ENCODE results near the gene FAM110D.
A peak's percentile ranks its signal among the peaks of the same experiment; 100 is the strongest.

Gene FAM110D

DNA sequence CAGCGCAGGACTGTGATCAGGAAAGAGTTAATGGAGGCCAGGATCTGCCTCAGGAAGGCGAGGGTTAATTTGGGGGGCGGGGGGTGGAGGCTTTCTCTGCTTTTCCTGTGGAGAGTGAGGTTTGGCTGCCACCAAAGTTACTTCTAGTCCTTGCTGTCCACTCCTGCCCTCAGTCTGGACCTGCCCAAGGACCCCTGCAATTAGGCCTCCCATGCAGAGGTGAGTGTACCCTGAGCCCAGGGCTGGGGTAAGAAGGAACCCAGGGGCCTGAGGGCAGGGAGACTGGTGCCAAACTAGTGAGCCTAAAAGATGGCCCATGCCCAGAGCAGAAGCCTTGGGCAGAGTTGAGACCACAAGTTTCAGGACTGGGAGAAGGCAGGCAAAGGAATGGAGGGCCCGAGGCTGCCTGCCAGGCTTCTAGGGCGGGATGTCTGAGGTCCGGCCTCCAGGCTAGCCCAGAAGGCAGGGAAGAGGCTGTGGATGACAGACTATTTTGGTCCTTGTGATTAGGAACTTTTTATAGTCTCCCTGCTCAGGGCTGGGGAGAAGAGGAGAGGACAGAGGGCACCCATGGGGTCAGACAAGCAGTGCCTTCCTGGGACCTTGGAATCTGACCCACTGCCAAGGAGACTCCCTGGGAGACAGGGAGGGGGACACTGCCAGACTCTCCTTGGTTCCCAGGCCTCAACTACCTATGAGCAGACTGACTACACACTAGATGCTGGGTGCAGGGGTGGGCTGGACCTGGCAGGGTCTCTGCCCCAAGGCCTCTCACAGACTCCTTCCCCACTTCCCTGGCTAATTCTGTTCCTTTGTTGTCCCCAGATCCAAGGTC lies at the start of gene FAM110D:
TSS of gene FAM110D (plus strand) at position 172 of the 835 bp plus-strand sequence. CDS start 2,213 bp downstream, outside the sequence.
- DNase-seq = no peak

DNA sequence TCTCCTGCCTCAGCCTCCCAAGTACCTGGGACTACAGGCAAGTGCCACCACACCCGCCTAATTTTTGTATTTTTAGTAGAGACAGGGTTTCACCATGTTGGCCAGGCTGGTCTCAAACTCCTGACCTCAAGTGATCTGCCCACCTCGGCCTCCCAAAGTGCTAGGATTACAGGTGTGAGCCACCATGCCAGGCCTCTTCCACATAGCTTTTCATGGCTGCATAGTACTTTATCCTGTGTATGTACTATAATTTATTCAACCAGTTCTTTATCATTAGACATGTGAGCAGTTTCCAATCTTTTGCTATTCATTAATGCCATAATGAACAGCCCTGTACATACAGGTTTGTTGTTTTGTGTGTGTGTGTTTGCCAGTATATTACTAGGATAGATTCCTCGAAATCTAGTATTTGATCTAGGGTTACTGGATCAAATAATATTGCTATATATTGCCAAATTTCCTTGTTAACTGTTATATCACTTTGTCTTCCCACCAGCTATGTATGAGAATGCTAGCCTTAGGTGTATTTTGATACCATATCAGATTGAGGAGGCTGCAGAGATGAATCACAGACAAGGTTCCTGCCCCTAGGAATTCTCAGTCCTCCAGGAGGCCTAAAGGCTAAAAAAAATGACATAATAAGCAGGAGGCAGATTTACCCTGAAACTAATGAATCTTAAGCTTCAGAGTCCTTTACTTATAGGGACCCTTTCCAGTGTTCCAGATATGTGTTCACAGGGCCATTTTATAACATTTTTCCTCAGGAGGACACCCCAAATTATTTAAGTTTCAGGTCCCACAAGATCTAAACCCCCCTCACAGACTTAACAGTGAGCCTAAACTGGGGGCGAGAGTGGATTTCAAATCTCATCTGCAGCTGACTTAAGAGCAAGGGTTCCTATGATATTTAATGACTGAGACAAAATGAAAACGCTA lies 49.4 kb upstream of the FAM110D start:
- no peak for DNase-seq

DNA sequence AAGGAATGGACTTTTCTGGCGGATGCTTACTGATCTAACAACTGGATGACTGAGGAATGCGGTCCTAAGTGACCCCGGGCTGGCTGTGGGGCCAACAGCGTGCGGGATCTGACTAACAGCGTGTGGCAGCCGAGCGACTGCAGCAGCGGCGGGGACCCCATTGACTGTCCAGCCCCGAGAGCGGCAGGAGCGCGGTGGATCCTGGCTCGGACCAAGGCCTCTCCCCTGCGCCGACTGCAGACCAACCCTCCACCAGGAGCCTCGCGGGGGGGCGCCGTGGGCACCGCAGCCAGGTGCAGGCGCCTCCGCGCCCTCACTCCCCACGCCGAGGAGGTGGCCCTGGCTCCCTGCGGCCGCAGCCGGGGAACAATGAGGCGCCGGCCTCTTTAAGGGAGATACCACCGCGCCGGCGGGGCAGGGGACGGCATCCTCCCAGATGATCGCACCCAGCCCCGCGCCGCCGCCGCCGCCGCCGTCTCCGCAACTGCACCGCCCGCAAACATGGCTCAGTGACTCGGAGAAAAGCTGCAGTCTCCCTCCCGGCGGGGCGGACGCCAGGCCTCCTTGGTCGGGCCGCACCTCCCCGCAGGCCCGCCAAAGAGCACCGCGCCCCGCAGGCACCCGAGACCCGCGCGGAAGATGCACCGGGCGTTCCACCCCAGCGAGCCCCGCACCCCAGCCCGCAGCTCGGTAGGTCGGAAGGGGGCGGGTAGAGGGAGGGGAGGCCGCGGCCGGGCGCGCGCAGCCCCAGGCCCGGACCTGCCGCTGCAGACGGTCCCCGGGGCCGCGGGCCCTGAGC lies 47.9 kb upstream of the FAM110D start:
- peak; percentile 80 for DNase-seq

DNA sequence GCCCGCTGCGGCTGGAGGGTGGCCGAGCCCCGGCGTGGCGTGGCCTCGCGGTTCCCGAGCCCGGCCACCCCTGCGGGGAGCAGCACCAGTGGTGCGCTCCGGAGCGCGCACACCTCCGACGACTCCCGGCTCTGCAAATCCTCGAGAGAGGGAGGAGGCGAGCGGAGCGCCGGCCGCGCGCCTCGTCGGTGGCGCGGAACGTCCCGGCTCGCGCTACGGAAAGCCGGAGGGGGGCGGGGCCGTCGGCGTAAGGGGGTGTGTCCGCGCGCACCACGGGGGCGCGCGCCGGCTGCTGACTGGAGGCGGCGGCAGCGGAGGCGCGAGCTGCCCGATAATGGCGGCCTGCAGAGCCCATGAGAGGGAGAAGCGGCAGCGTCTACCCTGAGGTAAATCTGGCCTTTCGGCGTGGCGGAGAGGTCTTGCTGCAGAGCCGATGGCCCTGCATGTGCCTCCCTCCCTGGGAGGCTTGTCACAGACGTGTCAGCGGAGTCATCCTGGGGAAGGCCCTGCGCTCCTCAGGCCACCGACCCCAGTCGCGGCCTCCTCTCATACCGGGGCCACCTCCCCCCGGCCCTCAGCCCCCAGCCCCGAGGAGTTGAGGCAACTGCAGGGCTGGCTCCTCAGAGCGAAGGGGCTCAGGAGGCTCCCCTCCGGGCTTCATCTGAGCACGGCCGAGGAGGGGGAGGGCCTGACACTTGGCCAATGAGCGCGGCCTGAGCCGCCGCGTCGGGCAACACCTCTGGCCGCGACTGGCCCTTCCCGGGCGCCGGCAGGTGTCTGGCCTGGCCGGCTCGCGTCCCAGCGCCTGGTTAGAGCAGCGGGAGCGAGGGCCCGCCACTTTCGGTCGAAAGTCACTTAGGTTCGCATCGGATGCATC lies 47.1 kb upstream of the FAM110D start, which contains the start of gene PDIK1L:
TSS of gene PDIK1L (plus strand) at position 295 of the 877 bp plus-strand sequence. CDS start 2,485 bp downstream, outside the sequence.
- peak; percentile 95 for DNase-seq

DNA sequence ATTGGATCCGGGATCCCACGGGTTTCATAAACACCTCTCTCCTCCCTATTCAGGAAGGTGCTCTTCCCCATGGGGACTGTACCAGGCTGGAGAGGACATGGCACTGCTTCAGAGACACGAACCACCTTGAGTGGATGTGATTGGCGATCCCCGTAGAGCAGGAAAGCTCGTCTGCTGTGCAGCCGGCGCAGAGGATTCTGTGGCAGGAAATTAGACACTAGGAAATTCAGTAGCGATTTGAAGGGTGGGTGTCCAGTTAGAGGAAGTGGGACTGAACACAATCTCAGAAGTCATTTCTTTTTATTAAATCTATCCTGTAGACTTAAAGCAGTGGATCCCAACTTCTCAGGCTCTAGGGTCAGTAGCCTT lies 46.5 kb upstream of the FAM110D start:
- DNase-seq = no peak

DNA sequence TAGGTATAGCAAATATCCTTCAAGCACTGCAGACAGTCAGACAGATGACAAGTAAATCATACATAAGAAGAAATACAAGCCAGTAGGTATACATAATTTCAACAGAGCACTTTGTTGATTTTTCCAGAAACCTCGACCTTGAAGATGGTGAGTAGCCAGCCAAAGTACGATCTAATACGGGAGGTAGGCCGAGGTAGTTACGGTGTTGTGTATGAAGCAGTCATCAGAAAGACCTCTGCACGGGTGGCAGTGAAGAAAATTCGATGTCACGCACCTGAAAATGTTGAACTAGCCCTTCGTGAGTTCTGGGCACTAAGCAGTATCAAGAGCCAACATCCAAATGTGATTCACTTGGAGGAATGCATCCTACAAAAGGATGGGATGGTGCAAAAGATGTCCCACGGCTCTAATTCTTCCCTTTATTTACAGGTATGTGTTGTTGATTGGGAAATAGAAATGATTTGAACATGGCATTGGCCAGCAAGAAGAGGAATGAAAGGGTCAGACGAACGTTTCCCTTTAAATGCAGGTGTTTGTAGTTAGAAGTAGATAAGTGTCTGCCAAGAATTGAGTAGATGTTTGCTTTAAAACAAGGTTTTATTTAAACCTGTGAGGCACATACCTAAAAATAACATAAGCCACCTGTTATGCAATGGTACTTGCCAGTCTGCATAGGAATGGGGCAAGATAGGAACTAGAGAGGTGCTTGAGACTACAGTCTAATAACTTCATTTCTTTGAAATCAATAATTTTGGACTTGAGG lies 44.5 kb upstream of the FAM110D start:
- no peak for DNase-seq

DNA sequence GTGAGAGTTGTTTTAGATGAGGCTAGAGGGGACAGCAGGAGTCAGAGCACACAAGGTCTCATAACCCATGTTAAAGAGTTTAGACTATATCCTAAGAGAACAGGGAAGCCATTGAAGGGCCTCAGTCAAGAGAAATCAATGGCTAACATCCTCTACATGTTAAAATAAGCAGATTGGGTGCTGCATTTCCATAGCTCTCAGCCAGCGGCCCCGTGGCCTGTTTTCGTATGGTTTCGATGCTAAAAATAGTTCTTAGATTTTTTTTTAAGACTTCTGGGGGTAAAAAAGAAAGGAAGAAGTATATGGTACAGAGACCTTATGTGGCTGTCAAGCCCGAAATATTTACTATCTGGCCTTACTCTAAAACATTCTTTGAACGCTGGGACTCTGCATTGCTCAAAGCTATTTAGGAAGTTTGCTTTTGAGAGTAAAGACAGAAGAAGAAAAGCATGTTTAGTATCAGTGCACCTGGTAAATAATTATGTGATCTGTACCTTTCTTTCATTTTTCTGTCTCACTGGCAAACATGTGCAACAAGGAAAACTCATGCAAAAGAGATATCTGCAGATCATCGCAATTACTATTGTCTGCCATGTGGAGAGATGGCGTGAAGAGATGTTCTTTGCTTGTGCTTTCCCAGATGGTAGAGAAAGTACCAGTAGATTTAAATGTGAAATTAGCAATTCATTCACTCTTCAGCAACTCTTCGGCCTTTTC lies 38.8 kb upstream of the FAM110D start:
- DNase-seq = no peak

DNA sequence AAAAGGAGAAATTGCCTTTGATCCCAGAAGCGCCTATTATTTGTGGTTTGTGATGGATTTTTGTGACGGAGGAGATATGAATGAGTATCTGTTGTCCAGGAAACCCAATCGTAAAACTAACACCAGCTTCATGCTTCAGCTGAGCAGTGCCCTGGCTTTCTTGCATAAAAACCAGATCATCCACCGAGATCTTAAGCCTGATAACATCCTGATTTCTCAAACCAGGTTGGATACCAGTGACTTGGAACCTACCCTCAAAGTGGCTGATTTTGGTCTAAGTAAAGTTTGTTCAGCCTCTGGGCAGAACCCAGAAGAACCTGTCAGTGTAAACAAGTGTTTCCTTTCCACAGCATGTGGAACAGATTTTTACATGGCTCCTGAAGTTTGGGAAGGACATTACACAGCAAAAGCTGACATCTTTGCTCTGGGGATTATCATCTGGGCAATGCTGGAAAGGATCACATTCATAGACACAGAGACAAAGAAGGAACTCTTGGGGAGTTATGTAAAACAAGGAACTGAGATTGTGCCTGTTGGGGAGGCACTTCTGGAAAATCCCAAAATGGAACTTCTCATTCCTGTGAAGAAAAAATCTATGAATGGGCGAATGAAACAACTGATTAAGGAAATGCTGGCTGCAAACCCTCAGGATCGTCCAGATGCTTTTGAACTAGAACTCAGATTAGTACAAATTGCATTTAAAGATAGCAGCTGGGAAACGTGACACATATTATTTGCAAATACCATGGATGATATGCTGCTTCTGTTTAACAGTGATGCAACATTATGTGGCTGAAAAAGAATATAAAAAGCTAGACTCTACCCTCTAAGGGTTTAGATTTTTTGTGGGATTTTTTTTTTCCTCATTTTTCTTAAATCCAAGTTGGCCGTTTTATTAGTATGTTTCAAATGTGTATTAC lies 36.8 kb upstream of the FAM110D start:
- no peak for DNase-seq

DNA sequence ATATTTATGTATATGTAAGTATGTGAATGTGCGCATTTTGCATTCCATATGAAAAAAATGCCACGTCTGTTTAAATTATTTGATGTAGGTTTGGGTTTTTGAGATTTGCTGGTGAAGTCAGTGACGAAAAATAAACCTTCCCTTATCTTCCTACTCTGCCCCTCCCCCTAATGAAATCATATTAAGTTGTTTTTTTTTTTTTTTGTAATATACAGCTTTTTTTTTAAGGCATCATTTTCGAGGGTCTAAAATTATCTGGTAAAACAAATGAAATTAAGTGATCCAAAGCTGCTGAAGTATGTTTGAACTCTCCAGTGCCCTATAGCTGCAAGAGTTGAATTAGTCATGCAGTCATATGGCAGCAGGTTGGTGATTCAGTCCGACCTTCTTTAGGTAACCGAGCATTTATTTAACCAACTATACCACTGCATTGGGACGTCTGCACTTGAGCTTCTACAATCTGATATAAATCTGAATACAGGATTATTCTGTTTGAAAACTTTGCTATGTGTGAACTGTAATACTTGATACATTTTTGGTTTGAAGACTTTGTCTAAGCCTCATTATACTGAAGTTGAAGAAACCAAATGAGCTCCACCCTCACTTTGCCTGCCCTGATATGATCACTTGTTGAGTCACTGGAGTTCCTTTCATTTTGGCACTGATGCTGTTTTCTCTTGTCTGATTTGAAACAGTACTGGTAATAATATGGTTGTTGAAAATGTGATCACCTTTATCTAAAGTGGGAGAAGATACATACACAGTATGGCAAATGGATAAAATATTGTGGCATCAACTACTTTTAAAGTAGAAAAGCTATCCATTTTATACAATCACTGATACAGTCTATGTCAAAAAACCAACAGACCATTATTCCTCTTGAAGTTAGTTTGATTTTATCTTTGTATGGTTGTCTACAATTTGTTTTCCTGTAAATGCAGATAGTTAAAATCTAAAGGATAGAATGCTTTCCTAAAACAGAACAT lies 35.6 kb upstream of the FAM110D start:
- DNase-seq = no peak

DNA sequence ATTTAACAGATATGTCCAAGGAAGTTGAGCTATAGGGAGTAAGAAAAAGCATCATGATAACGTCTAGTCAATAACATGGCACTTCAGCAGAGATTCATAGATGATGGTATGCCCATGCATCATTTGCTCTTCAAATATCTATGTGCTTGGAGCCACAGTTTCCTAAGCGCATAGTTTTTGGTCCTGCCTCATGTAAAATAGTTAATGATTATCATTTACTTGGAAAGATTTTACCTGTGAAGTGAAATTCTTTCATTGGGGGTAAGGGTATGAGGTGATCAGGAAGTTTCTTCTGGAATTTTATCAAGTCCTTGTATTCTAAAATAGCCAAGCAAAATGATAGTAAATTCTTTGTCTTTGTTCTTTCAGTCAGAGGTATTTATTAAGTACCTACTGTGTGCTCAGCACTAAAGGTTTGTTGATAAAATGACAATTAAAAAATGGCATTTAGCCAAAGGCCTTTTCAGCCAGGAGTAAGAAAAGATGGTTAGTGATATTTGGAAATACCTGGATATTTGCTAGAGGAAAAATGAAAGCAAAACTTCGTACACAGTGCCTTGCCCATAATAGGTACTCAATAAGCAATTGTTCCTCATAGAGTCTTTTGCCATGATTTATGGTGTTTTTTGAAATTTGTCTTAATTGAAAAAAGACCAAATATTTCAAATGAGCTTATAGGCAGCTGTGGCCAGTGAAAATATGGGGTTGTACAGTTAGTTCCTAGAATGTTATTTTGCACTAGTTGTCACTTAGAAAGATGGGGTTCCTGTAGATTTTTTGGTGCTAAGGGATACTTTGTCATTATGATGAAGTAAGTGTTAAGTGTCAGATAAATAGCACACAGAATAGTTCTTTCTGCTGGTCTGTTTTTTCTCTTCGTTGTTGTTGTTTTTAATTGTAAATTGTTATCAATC lies 34.2 kb upstream of the FAM110D start:
- DNase-seq = no peak

DNA sequence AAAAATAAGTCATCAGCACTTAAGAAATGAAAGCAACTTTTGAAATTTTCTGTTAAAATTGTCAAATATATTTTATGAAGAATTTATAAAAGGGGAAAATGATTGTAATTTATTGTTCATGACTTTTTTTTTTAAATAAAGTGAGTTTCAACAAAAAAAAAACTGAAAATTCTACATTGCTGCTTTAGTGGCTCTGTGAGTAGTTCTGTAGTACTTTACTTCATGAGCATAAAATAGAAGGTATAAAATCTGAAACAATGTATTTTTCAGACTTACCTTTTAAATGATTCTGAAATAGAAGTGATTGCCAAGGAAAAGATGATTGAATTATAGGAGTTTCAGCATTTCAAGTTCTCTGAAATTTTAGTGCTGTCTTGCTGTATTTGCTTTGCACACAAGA lies 33.5 kb upstream of the FAM110D start:
- DNase-seq = no peak

DNA sequence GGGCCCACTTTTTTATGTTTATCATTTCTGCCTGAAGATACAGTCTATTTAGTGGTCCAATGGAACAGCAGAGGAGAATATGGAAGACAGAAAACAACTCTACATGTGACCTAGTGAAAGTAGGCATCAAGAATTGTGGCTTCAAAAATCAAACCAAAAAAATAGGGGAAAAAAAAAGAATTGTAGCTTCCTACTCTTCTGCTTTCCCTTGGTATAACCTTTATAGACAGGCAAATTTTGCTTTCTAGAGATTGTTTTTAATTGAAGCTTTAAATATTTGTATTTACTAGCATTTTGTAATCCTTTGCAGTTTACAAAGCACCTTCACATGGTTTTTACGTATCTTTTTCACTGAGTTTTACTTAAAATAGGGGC lies 32.9 kb upstream of the FAM110D start:
- DNase-seq = no peak

DNA sequence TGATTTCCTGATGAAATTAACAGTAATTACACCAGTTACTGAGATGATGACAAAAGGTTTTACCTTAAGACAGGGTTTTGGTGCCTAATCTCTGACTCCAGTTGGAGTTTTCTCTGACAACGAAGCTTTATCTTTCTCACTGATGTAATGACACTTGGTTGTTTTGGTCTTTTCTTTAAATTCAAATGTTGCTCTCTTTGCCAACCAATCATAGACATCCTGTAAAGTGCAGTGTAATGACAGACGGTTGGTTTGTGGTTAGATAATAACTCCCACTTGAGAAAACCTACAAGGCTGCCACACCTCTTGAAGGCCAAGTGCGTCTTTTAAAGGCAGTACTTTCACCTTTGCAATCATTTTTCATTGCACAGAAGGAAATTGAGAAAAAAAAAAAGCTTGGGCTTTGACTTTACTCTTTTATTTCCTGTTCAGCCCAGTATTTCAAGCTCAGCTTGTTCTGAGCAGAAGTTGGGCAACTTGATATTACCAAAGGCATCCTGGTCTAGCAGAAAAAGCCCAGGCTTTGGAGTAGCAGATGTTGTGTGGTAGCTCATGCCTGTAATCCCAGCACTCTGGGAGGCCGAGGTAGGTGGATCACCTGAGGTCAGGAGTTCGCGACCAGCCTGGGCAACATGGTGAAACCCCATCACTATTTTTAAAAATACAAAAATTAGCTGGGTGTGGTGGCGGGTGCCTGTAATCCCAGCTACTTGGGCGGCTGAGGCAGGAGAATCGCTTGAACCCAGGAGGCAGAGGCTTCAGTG lies 32.4 kb upstream of the FAM110D start:
- DNase-seq = peak; percentile 90

DNA sequence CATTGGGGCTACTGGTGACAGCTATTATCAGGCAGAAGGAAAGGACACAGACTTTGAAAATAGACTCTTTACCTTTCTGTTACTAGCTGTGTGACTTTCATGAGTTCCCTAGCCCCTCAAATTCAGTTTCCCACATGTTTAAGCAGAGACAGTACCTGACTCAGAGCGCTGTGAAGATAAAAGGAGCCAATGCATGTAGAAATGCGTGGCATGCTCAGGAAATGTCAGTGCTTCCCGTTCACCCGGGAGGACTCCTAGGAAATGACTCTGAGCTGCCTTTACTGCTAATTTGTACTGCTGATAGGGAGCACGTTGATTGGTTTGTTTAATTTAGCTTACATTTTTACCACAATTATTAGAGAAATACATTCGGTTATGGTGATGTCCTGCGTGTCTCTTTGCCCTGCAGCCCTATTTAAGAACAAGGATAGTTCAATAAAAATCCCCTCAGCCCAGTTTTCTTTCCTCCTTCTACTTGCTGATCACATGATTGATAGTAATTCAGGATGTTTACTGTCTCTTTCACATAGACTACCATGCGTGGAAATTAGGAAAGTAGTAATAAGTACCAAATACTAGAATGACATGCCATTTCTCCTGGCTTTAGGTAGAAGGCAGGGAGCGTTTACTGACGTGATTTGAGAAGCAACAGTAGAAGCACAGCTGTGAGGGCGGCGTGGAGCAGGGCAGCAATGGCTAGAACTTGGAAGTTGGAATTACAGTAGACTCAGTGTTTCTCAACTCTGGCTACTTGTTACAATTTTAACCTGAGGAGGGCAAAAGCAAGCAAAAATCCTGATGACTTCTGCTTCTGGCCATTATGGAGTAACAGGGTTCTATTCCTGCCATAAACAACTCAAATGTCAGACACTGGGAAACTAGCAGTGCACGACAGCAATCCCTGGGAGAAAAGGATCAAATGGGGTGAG lies 31.4 kb upstream of the FAM110D start:
- no peak for DNase-seq

DNA sequence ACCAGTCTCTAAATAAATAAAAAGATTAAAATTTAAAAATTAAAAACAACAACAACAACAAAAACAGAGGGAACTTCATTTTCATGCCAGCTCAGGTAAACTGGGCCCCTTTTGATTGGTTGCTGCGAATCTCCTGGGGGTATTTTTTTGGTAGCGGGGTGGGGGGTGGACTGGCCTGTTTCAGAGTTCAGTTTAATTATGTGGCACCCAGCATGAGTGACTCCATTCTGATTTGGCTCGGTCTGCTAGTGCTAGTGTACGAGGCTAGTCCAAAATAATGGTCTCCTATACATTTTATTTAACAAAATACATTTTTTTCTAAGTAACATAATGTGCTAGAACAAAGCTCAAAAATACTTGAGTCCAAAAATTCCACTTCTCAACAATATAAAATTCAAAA lies 29.1 kb upstream of the FAM110D start:
- no peak for DNase-seq
